Embryonic facial prominence (tissue), 1 donor: ENCODE data around the gene TMEM97.

ENCODE experiments used
- DNase-seq: peaks from one replicate; pipeline ENCODE4 v3.0.0-alpha.2; 2016; ENCODE audit errors: extremely low spot score

TMEM97 gene

DNA sequence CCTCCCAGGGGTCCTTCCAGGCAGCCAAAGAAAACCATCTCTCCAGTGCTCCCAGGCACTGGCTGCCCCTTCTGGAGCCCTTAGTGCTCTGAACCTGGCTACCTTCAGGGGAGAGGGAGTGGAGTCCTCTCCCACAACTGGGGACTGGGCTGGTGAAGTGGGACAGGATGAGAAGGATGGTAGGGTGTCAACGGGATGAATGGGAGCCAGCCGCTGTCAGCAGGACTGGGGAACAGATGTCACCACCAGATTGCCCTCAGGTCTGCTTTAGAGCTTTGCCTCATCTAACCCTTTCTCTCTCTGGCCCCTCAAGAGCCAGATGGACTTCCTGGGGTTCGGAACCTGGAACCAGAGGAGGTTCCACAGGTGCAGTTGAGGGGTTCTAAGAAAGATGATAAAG lies 46.5 kb downstream of the TMEM97 start:
- DNase-seq, result no peak

DNA sequence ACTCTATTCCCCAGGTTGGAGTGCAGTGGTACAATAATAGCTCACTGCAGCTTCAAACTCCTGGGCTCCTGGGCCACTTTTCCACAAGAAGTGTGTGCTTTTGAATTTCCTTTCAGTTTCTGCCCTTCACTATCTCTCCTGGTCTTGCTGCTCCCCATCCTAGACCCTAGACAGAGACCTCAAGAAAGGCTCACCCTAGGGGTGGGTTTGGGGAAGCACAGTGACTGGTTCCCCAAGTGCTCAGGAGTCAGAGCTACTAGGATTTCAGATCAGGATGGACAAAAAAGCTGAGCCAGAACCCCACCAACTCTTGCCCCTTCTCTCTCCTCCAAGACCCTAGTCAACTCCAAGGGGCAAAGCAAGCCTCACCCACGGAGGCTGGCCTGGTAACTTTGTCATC lies 47.6 kb downstream of the TMEM97 start:
- DNase-seq, result no peak

DNA sequence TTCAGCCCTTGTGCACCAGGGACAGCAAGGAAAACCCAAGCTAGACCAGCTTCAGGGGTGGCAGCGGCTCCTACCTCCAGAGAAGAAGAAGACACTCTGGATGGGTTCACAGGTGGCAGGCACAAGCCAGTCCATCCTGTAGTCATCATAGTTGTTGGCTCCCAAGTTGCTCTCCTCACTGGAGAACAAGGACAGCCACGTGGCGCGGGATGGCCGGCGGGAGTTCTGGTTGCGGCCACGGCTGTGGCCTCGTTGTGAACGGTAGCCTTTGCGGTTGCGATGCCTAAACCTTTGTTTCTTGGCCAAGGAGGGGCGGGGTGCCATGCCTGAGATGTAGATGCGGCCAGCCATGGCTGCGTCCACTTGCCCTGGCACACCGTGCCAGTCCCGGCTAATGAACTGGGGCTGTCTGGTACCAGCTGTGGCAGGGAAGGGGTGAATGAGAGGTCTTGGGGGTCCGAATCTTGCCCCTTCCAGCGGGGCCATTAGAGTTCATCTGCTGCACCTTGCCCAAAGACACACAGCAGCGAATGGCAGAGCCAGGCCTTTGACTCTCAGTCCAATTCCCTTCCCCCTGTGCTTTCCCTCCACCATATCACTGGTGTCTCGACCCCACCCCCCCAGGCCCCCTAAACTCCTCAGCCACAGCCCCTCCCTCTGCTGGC lies 48.8 kb downstream of the TMEM97 start:
- no peak for DNase-seq

DNA sequence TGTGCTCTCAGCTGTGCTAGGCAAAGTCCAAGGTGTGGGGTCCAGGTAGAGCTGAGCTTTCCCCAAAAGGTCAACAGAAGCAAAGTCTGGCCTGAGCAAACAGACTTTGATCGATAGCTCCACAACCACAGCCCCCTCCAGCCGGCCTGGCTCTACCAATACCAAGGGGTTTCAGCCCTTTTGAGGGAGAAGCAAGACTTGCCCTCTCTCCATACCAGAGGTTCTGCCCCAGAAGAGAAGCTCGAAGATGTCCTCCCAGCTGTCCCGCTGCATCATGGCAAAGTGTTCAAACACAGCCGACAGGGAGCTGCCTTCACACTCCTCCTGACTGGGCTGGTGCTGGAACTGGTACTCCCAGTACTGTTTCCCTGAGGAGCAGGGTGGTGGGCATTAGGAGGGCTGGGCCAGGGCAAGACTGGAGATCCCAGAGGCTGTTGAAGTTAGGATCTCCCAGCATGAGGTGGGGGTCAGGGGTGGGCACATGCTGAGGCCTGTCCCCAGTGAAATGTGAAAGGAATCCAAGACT lies 49.4 kb downstream of the TMEM97 start:
- DNase-seq, result no peak

DNA sequence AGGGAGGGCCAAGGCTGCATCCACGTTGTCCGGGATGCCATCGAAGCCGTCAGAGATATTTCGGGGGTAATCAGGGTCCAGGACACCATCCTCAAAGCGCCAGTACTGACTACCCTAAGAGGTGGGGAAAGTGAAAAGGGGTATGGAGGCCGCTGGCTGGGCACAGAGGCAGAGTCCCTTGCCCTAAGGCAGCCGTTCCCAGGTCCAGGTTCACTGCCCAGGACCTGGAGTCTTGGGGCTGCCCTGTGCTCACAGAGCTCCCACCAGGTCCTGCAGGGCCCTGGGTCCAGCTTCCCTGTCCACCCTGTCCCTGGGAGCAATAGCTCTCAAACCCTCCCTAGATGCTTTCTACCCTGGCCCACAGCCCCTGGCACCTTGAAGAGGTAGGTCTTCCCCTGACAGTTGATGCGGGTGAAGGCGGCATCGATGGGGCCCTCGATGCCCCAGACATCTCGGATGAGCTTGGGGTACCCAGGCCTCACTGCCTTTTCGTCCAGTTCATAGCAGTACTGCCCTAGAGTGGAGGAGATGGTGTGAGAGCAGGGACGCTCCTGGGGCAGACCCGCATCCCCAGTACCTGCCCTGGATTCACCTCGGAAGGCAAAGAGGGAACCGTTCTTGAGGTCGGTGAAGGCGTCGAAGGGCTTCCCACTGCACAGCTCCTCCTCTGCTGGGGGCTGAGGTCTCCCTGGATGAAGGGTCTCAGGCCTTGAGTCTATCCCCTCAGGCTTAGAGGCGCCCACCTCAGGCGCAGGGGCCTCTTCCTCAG lies 50.1 kb downstream of the TMEM97 start:
- DNase-seq, result no peak

DNA sequence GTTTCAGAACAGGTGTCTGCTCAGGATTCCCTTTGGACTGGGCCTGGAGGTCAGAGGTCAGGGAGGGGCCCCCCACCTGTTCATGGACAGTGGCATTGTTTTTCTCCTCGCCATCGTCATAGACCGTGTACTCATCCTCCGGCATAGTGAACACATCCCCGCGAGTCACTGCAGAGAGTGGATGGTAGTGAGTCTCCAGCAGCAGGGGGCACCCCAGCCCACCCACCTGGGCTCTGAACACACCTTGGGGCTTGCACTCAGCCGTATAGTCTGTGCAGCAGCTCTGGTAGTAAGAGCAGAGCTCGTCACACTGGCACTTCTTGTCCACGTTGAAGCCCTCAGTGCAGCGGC lies 50.7 kb downstream of the TMEM97 start:
- DNase-seq, result no peak

DNA sequence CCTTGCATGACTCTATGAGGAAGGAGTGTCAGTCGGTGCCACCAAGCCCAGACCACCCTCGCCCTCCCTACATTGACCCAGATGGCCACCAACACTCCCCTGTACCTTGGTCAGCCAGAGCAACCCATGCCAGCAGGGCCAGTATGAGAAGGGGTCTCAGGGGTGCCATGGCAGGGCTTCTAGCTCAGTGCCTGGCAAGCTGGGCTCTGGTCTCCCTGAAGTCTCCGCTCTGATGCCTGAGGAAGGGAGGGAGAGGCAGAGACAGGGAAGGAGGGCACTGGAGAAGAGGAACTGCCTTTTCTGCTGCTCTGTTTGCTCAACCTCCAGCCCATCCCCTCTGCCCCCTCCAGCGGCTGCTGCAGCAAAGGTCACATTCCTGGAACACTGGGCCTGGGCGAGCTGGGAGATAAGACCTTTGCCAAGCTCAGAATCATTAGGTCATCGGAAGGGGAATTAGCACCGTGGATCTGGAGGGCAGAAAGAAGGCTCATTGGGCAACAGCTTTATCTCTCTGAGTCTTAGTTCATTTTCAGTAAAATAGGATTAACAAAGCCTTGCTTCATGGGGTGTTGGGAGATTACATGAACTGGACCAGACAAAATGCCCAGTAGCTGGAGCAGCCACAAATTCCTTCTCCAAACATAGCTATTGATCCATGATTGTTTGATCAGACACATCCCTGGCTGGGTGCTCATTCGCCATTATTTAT lies 51.2 kb downstream of the TMEM97 start, which contains the start of gene VTN:
TSS of gene VTN (minus strand) at position 273 of the 709 bp plus-strand sequence. CDS start at position 169, 104 bp downstream.
- no peak for DNase-seq

DNA sequence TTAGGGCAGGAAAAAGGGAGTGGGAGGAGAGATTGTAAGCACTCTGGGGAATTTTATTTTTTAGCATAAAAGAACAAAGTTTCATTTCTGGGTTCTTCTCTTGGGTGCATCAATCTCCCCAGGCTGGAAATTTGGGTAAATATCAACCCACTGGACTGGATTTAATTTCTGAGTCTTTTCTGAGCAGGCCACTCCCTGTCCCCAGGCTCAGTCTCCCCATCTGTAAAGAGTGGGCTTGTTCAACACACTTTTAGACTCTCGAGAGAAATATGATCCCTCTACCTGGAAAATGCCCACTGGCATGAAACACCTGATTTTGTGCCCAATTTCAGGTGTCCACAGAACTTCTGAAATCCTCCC lies 51.7 kb downstream of the TMEM97 start:
- DNase-seq, result no peak

DNA sequence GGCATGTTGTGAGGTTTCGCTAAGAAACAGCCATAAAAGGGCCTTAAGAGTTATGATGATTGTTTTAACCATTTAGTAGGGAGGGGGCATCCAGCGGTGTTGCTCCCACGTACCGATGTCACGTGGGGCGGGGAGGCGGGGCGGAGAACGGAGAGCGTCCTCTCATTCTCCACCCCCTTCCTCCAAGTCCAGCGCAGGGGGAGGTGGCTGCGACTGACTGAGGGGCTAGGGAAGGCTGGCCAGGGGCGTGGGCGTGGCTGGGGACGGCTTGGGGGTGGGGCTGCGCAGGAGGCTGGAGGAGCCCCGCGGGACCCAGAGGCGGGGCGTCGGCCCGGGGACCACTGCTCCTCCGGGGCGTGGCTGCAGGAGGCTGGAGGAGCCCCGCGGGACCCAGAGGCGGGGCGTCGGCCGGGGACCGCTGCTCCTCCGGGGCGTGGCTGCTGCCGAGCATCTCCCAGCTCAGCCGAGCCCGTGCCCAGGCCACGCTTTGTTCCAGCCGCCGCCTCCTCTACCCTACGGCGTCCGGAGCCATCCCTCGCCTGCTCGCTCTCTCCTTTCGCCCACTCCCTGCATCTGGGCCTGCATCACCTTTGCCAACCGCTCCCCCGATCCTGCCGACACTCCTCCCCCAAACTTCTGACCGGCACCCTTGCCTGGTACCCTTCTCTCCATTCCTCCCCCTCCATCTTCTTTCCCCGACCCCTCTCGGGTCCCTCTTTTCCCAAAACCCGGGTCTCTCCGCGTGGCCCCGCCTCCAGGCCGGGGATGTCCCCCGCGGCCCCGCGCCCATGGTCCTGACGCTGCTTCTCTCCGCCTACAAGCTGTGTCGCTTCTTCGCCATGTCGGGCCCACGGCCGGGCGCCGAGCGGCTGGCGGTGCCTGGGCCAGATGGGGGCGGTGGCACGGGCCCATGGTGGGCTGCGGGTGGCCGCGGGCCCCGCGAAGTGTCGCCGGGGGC lies 52.5 kb downstream of the TMEM97 start, which contains the start of gene SARM1:
TSS of gene SARM1 (plus strand) at position 450 of the 958 bp plus-strand sequence. CDS start at position 789, 339 bp downstream.
- peak; percentile 54 for DNase-seq

DNA sequence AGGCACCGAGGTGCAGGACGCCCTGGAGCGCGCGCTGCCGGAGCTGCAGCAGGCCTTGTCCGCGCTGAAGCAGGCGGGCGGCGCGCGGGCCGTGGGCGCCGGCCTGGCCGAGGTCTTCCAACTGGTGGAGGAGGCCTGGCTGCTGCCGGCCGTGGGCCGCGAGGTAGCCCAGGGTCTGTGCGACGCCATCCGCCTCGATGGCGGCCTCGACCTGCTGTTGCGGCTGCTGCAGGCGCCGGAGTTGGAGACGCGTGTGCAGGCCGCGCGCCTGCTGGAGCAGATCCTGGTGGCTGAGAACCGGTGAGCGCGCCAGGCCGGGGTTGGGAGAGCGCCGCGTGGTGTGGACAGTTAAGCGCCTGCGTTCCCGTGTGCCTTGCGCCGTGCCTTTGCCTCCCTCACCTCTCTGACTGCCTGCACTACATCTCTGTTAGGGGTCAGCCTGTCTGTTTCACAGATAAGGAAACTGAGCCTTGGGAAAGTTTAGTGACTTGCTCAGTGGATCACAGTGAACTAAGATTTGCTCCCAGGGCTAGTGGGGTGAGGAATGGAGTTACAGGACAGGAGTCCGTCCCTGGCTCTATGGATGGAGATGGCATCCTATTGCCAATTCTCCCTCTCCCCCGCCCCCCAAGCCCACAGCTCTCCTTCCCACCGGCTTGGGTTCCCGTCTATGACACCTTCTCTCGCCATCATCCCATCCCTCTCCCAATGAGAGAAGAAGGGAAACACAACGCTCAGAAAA lies 53.4 kb downstream of the TMEM97 start:
- DNase-seq, result no peak

DNA sequence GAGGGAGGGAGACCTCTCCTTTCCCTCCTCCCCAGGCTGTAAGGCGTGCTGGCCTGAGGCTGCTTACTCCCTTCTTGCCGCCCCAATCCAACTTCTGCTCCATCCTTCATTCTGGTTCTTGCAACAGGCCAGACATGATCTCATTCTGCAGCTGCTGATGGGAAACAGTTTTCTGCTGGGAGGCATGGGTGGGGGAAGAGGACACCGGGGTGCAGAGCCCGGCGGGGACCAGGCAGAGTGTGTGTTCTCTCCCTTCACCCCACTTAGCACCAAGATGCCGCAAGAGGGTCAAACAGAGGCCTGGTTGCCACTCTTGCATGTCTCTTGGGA lies 53.9 kb downstream of the TMEM97 start:
- DNase-seq, result no peak
